ENCODE results near the gene SUPT20HL1.
A peak's percentile ranks its signal among the peaks of the same experiment; 100 is the strongest.
"Not testable (repeated sequence)": the region's sequence is repeated elsewhere in the genome, so short reads cannot be mapped to it uniquely, and the experiment has no call there.

SUPT20HL1 gene

DNA sequence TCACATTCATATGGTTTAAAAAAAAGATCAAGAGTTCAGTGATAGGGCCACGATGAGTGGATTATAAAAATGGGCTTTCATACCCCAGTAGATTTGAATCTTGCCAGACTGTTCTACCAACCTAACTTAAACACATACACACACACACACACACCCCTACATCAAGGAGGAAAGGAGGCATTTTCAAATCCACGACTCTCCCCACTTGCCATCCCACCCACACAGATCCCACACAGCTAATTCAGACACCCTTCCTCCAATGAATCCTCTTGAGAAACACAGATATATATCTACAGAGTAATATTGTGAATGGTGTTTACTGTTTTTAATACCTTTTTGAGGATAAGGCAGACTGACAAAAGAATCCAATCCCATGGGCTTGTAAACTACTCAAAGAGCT, 16.8 kb downstream of the SUPT20HL1 start:
- TF ChIP-seq, protein P1, sequence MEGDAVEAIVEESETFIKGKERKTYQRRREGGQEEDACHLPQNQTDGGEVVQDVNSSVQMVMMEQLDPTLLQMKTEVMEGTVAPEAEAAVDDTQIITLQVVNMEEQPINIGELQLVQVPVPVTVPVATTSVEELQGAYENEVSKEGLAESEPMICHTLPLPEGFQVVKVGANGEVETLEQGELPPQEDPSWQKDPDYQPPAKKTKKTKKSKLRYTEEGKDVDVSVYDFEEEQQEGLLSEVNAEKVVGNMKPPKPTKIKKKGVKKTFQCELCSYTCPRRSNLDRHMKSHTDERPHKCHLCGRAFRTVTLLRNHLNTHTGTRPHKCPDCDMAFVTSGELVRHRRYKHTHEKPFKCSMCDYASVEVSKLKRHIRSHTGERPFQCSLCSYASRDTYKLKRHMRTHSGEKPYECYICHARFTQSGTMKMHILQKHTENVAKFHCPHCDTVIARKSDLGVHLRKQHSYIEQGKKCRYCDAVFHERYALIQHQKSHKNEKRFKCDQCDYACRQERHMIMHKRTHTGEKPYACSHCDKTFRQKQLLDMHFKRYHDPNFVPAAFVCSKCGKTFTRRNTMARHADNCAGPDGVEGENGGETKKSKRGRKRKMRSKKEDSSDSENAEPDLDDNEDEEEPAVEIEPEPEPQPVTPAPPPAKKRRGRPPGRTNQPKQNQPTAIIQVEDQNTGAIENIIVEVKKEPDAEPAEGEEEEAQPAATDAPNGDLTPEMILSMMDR (IDR thresholded peaks at IDR 0.05; ENCODE audit: unreplicated experiment in 3 of 3): no peak
- Mint-ChIP-seq H3K9me3 (no peaks in the 10 kb centered on the region), H3K4me1 (peaks cover 5% of the 10 kb centered on the region), H3K27me3 (ENCODE audit: low read depth) (peaks cover 12% of the 10 kb centered on the region), H3K4me3 (no peak overlapping the region), H3K27ac (no peak overlapping the region), H3K36me3 (ENCODE audit: low read depth) (no peaks in the 10 kb centered on the region)

DNA sequence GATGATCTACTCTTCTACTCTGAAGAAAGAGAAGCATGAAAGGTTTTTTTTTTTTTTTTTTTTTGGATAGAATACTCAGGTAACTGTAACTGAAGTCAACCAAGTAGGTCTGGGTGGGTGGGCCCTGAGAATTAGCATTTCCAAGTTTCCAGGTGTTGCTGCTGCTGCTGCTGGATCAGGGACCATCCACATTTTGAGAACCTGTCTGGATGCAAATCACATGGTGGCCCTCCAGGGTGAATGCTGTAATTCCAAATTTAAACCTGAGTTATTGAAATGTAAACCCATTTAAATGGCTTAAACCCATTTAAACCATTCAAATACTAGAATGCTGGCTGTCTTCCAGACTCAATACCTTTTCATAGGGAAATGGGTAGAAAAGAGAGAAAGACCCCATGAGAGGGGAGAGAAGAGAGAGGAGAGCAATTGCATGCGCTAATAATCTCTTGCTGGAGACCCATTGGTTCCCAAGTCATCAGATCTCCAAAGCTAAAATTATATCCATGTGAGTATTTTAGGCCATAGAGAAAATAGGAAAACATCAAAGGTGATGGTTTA, 17.6 kb downstream of the SUPT20HL1 start:
- Mint-ChIP-seq H3K27me3 (ENCODE audit: low read depth) (peaks cover 4% of the 10 kb centered on the region), H3K36me3 (ENCODE audit: low read depth) (no peaks in the 10 kb centered on the region), H3K4me3 (no peak overlapping the region), H3K27ac (no peak overlapping the region), H3K4me1 (peaks cover 5% of the 10 kb centered on the region), H3K9me3 (no peaks in the 10 kb centered on the region)
- TF ChIP-seq, protein P1 (IDR thresholded peaks at IDR 0.05; ENCODE audit: unreplicated experiment in 3 of 3): no peak

DNA sequence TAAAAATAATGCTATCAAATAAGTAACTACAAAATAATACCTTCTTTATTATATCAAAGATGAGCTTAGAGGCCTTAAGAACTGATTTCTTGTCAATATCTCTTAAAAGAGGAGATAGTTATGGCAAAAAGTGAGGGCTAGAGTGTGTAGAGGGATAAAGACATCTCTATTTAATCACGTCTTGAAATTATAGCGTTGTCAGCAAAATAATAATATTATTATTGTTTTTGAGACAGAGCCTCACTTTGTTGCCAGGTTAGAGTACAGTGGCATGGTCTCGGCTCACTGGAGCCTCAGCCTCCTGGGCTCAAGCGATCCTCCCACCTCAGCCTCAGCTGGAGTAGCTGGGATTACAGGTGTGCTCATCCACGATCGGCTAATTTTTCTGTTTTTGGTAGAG, 18.3 kb downstream of the SUPT20HL1 start:
- peaks cover 4% of the 10 kb centered on the region for H3K27me3 Mint-ChIP-seq (ENCODE audit: low read depth)
- H3K4me3 Mint-ChIP-seq: no peak overlapping the region
- H3K9me3 Mint-ChIP-seq: no peaks in the 10 kb centered on the region
- H3K27ac Mint-ChIP-seq: no peak overlapping the region
- TF ChIP-seq, protein P1 (IDR thresholded peaks at IDR 0.05; ENCODE audit: unreplicated experiment in 3 of 3): no peak
- H3K36me3 Mint-ChIP-seq (ENCODE audit: low read depth): no peaks in the 10 kb centered on the region
- peaks cover 5% of the 10 kb centered on the region for H3K4me1 Mint-ChIP-seq

DNA sequence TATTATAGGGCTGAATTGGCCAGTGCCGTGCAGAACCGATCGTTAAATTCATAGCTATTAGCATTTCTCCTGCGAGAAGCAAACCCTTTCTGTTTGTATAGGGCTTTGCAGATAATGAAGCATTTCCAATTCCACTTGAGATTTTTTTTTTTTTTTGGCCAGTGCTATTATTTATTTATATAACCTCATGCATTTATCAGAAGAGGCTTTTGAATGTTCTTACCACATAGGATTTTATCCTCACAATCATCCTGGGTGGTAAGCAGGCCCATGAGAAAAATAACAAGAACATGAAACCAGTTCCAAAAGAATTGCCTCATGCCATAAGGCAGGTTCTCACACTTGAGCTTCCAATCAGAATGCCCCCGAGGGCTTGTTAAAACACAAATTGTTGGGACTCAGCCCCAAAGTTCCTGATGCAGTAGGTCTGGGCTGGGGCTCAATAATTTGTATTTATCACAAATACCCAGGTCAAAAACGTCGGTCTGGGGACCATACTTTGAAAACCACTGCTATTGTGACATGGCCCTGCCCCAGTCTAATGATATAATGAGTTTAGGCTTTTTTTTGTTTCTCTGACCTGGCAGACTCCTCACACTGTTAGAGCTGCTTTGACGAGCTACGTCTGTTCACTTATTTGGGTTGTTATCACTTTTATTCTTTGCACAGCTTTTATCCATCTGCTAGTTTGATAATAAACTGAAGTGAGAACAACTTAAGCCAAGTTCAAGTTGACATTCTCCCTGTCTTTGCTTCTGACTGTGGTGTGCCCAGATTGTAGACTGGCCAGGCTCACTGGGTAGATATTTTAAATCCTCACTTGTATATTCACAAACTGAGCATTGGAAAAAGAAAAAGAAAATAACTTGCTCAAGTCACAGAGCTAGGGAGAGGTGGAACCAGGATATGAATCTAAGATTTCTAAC, 20.1 kb downstream of the SUPT20HL1 start:
- Mint-ChIP-seq H3K27me3 (ENCODE audit: low read depth) (peaks cover 3% of the 10 kb centered on the region), H3K4me3 (no peak overlapping the region), H3K9me3 (no peaks in the 10 kb centered on the region), H3K36me3 (ENCODE audit: low read depth) (no peaks in the 10 kb centered on the region), H3K4me1 (peaks cover 5% of the 10 kb centered on the region), H3K27ac (peak overlapping the region; percentile 29 to 61 (median 58))
- TF ChIP-seq, protein P1 (IDR thresholded peaks at IDR 0.05; ENCODE audit: unreplicated experiment in 3 of 3): no peak

DNA sequence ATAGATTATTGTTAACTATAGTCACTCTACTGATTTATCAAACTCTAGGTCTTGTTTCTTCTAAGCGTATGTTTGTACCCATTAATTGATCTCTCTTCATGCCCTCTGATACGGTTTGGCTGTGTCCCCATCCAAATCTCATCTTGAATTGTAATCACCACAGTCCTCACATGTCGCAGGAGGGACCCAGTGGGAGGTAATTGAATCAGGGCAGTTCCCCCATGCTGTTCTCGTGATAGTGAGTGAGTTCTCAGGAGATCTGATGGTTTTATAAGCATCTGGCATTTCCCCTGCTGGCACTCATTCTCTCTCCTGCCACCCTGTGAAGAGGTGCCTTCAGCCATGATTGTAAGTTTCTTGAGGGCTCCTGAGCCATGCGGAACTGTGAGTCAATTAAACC, 21.9 kb downstream of the SUPT20HL1 start:
- not testable (repeated sequence) for H3K4me1 Mint-ChIP-seq; H3K4me3 Mint-ChIP-seq; H3K27ac Mint-ChIP-seq; H3K9me3 Mint-ChIP-seq; H3K36me3 Mint-ChIP-seq (ENCODE audit: low read depth); H3K27me3 Mint-ChIP-seq (ENCODE audit: low read depth)

DNA sequence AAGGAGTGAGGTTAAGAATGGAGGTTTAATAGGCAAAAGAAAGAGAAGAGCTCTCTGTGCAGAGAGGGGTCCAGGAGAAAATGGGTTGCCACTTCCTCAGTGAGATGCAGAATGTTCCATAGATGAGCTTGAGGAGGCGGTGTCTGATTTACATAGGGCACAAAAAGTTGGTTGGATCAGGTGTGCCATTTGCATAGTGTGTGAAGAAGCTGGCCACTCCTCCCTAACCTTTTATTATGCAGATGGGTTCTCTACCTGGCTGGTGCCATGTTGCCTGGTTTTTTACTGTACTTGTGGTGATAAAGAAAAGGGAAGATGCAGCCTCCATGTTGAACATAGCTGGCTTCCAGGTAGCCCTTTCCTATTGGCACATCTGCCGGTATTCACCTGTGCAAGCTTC, 27.3 kb downstream of the SUPT20HL1 start:
- Mint-ChIP-seq H3K4me1 (no peaks in the 10 kb centered on the region), H3K36me3 (ENCODE audit: low read depth) (no peaks in the 10 kb centered on the region), H3K27ac (no peak overlapping the region), H3K9me3 (peaks cover 3% of the 10 kb centered on the region), H3K27me3 (ENCODE audit: low read depth) (peaks cover 12% of the 10 kb centered on the region), H3K4me3 (no peak overlapping the region)
- TF ChIP-seq, protein P1 (IDR thresholded peaks at IDR 0.05; ENCODE audit: unreplicated experiment in 3 of 3): no peak
